B cell (primary cell): ENCODE data around the gene ACTC1. TPM values are rescaled to one million over a fixed set of nuclear protein-coding genes. Genes with fewer than 3 reads are reported as not detected.

Source experiments
- ATAC-seq: fragments of 200-7000 bp; cut with Tn5 transposase; one replicate; pipeline ENCODE4 v1.10.0; 2021; ENCODE audit warnings: low read depth, mild to moderate bottlenecking, moderate number of reproducible peaks, moderate library complexity
- CTCF ChIA-PET: fragments of 350-600 bp; sonication (Branson Sonifier 250); formaldehyde crosslinking; loops from one replicate; lab custom pipeline; 2021; ENCODE audit warnings: antibody characterized with exemption, inconsistent platforms; lab: Charles Lee
- POLR2A ChIA-PET: fragments of 350-600 bp; sonication (Branson Sonifier 250); formaldehyde crosslinking; loops from one replicate; lab custom pipeline; 2021; ENCODE audit warnings: antibody characterized with exemption; lab: Charles Lee
- DNase-seq: peaks from one replicate; pipeline ENCODE4 v3.0.0; 2013
- H2AFZ ChIP-seq: 2 replicates; pipeline ENCODE4 v1.6.1; 2012; ENCODE audit warnings: mild to moderate bottlenecking, low read depth, low read length; ENCODE audit not compliant: insufficient read depth, poor library complexity, severe bottlenecking
- H3K27ac ChIP-seq, 2 donors: 1 replicate in 1 of 2; 2 replicates in 1 of 2; pipeline ENCODE4 v1.5.1; 2012 to 2013; ENCODE audit warnings: low read length in 2 of 2, mild to moderate bottlenecking in 2 of 2, moderate library complexity in 1 of 2
- H3K27me3 ChIP-seq, 4 experiments: fragments of 200-600 bp in 1 of 4; sonication (generic) in 1 of 4; replicated peaks in 1 of 4; 1 replicate in 2 of 4; 2 replicates in 2 of 4; pipeline versions ENCODE4 v1.6.1 to v1.7.0; 2013 to 2016; ENCODE audit warnings: low read length in 3 of 4, mild to moderate bottlenecking in 2 of 4, mixed read lengths in 1 of 4, moderate library complexity in 1 of 4; ENCODE audit not compliant: insufficient read depth in 4 of 4, control insufficient read depth in 3 of 4; ENCODE audit errors: control extremely low read depth in 1 of 4
- H3K36me3 ChIP-seq, 2 experiments: replicated peaks in 1 of 2; 1 replicate in 1 of 2; 2 replicates in 1 of 2; pipeline versions ENCODE4 v1.6.1 to v1.7.1; 2013; ENCODE audit warnings: low read length in 1 of 2; ENCODE audit not compliant: insufficient read depth in 2 of 2, control insufficient read depth in 1 of 2; ENCODE audit errors: control extremely low read depth in 1 of 2, extremely low read depth in 1 of 2
- H3K4me1 ChIP-seq, 2 donors: fragments of 200-600 bp in 1 of 2; sonication (generic) in 1 of 2; 1 replicate in 1 of 2; 2 replicates in 1 of 2; pipeline versions ENCODE4 v1.5.1 to v1.6.1; 2013 to 2017; ENCODE audit warnings: low read length in 2 of 2; ENCODE audit not compliant: control insufficient read depth in 2 of 2, insufficient read depth in 2 of 2
- H3K4me2 ChIP-seq: replicated peaks from 2 replicates; pipeline ENCODE3; 2012; ENCODE audit warnings: mild to moderate bottlenecking, low read depth, low read length; ENCODE audit not compliant: poor library complexity, severe bottlenecking
- H3K4me3 ChIP-seq, 5 experiments: fragments of 200-600 bp in 1 of 5; sonication (generic) in 1 of 5; 1 replicate in 3 of 5; 2 replicates in 2 of 5; pipeline versions ENCODE4 v1.5.1 to v1.7.0; 2011 to 2016; ENCODE audit warnings: low read length in 4 of 5, mild to moderate bottlenecking in 4 of 5, low read depth in 2 of 5, control low read depth in 1 of 5, moderate library complexity in 1 of 5; ENCODE audit not compliant: insufficient read depth in 1 of 5; ENCODE audit errors: control extremely low read depth in 1 of 5, extremely low read depth in 1 of 5
- H3K79me2 ChIP-seq: fragments of 200-600 bp; sonication (generic); one replicate; pipeline ENCODE4 v1.6.0; 2016; ENCODE audit warnings: low read length; ENCODE audit not compliant: control insufficient read depth, insufficient read depth
- H3K9ac ChIP-seq: fragments of 200-600 bp; sonication (generic); 2 replicates; pipeline ENCODE4 v1.6.1; 2017; ENCODE audit warnings: mild to moderate bottlenecking, low read length, moderate library complexity
- H3K9me3 ChIP-seq, 3 donors: one replicate each; pipeline versions ENCODE4 v1.6.1 to v1.7.1; 2013; ENCODE audit warnings: low read length in 2 of 3; ENCODE audit not compliant: control insufficient read depth in 2 of 3, insufficient read depth in 1 of 3; ENCODE audit errors: control extremely low read depth in 1 of 3
- H4K20me1 ChIP-seq: 2 replicates; pipeline ENCODE4 v1.6.0; 2012; ENCODE audit warnings: mild to moderate bottlenecking, low read length; ENCODE audit not compliant: insufficient read depth, control insufficient read depth, poor library complexity, severe bottlenecking
- H3K27ac Mint-ChIP-seq: one replicate; pipeline ENCODE4 v1.8.0; 2021; ENCODE audit warnings: mixed read lengths
- H3K27me3 Mint-ChIP-seq: one replicate; pipeline ENCODE4 v1.8.0; 2021; ENCODE audit warnings: mixed read lengths
- H3K4me1 Mint-ChIP-seq: one replicate; pipeline ENCODE4 v1.8.0; 2021; ENCODE audit warnings: mixed read lengths
- H3K4me3 Mint-ChIP-seq: one replicate; pipeline ENCODE4 v1.8.0; 2021; ENCODE audit warnings: mixed read lengths
- H3K9me3 Mint-ChIP-seq: one replicate; pipeline ENCODE4 v1.8.0; 2022; ENCODE audit warnings: mixed read lengths; ENCODE audit not compliant: insufficient read depth
- EZH2 ChIP-seq: IDR thresholded peaks from 2 replicates; pipeline ENCODE4 v1.6.1; 2012; ENCODE audit warnings: borderline replicate concordance, low read depth, mild to moderate bottlenecking, moderate library complexity, low read length; ENCODE audit not compliant: insufficient read depth, poor library complexity, severe bottlenecking
- WGBS: methylation state at CpG from one replicate; pipeline ENCODE4 v1.1.5; 2013; ENCODE audit warnings: missing lambda C conversion rate; ENCODE audit not compliant: insufficient coverage; 5-methylcytosine and 5-hydroxymethylcytosine counted together
- intact Hi-C: fragments of 100-400 bp; cut with micrococcal nuclease; formaldehyde crosslinking; loops from one replicate; pipeline ENCODE4 v1.10.0; 2022
- polyA plus RNA-seq: library from polyadenylated mRNA; depleted of rRNA; stranded (reverse); fragments of >200 nt; gene quantifications from 2 replicates; pipeline ENCODE4 v1.2.3, GENCODE V29; 2012
- total RNA-seq, 2 donors: library from RNA; stranded (reverse); fragments of 120-200 nt in 1 of 2; gene quantifications; 1 replicate in 1 of 2; 2 replicates in 1 of 2; pipeline versions ENCODE4 v1.2.3 to v1.2.4, GENCODE V29; 2013 to 2022
- TF ChIP-seq, protein P1 (sequence below): fragments of 200-600 bp; IDR thresholded peaks from one replicate; pipeline ENCODE4 v1.8.0; 2022; ENCODE audit warnings: antibody characterized with exemption, mild to moderate bottlenecking

The ACTC1 gene
- total and polyA plus RNA-seq, 2 donors (not counting 1 experiment from before 2014, with no cell fraction given): not detected

GRCh38 chr15:34760909-34761308 is 34.4 kb downstream of the ACTC1 start:
- H3K4me2 ChIP-seq: no peak overlapping the region
- no peaks in the 10 kb centered on the region for H3K4me1 ChIP-seq
- ATAC-seq (no peak), DNase-seq (no peak)
- no peak overlapping the region for H2AFZ ChIP-seq
- Mint-ChIP-seq H3K4me1 (no peaks in the 10 kb centered on the region), H3K4me3 (no peak overlapping the region), H3K9me3 (no peaks in the 10 kb centered on the region), H3K27ac (no peak overlapping the region), H3K27me3 (peaks cover 53% of the 10 kb centered on the region)
- TF ChIP-seq, protein P1, sequence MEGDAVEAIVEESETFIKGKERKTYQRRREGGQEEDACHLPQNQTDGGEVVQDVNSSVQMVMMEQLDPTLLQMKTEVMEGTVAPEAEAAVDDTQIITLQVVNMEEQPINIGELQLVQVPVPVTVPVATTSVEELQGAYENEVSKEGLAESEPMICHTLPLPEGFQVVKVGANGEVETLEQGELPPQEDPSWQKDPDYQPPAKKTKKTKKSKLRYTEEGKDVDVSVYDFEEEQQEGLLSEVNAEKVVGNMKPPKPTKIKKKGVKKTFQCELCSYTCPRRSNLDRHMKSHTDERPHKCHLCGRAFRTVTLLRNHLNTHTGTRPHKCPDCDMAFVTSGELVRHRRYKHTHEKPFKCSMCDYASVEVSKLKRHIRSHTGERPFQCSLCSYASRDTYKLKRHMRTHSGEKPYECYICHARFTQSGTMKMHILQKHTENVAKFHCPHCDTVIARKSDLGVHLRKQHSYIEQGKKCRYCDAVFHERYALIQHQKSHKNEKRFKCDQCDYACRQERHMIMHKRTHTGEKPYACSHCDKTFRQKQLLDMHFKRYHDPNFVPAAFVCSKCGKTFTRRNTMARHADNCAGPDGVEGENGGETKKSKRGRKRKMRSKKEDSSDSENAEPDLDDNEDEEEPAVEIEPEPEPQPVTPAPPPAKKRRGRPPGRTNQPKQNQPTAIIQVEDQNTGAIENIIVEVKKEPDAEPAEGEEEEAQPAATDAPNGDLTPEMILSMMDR: no peak
- TF ChIP-seq EZH2: no peak
- no peaks in the 10 kb centered on the region for H3K36me3 ChIP-seq
- CTCF ChIA-PET: no interaction called here
- H3K4me3 ChIP-seq: no peak overlapping the region
- WGBS: no CpG with 5 or more reads among the region's 3 CpGs
- H3K27me3 ChIP-seq: peaks cover 0 to 16% (median 11%) of the 10 kb centered on the region in 4 experiments
- no peaks in the 10 kb centered on the region for H4K20me1 ChIP-seq
- intact Hi-C loops: no loop called here
- POLR2A ChIA-PET: no interaction called here
- no peaks in the 10 kb centered on the region for H3K79me2 ChIP-seq
- no peak overlapping the region for H3K27ac ChIP-seq
- H3K9me3 ChIP-seq: no peaks in the 10 kb centered on the region
- H3K9ac ChIP-seq: no peak overlapping the region

- ATAC-seq: no peak
- Histone ChIP-seq H2AFZ (no peak overlapping the region), H3K79me2 (no peaks in the 10 kb centered on the region), H3K36me3 (no peaks in the 10 kb centered on the region), H3K27ac (no peak overlapping the region), H4K20me1 (no peaks in the 10 kb centered on the region), H3K4me3 (no peak overlapping the region), H3K4me2 (no peak overlapping the region), H3K9ac (no peak overlapping the region), H3K9me3 (no peaks in the 10 kb centered on the region), H3K4me1 (peaks cover 3% of the 10 kb centered on the region in 2 donors), H3K27me3 (peaks cover 0 to 19% (median 13%) of the 10 kb centered on the region in 4 experiments)
- POLR2A ChIA-PET: no interaction called here
- CTCF ChIA-PET: no interaction called here
- intact Hi-C loops: no loop called here
- TF ChIP-seq, protein P1: no peak
- no peak for TF ChIP-seq EZH2
- Mint-ChIP-seq H3K27me3 (peaks cover 61% of the 10 kb centered on the region), H3K27ac (no peak overlapping the region), H3K4me3 (no peak overlapping the region), H3K4me1 (peaks cover 3% of the 10 kb centered on the region), H3K9me3 (no peaks in the 10 kb centered on the region)
- 57% methylated on average over 2 of the region's 2 CpGs for WGBS
- no peak for DNase-seq
Observed at GRCh38 chr15:34759992-34760391, 35.4 kb downstream of the ACTC1 start.
